Left ventricle myocardium inferior (tissue), 1 donor: Measurements from ENCODE around the gene NELFB. TPM values are rescaled to one million over a fixed set of nuclear protein-coding genes. Genes with fewer than 3 reads are reported as not detected.

Source experiments
- DNase-seq: peaks from one replicate; pipeline ENCODE4 v3.0.0-alpha.2; 2020
- H3K27ac ChIP-seq: fragments of 200-600 bp; replicated peaks from 2 replicates; pipeline ENCODE4 v1.8.0; 2021
- H3K27me3 ChIP-seq: fragments of 200-600 bp; 2 replicates; pipeline ENCODE4 v1.8.0; 2021; ENCODE audit warnings: low read depth
- H3K36me3 ChIP-seq: fragments of 200-600 bp; 2 replicates; pipeline ENCODE4 v1.8.0; 2021
- H3K4me1 ChIP-seq: fragments of 200-600 bp; 2 replicates; pipeline ENCODE4 v1.8.0; 2021
- H3K4me3 ChIP-seq: fragments of 200-600 bp; 2 replicates; pipeline ENCODE4 v1.8.0; 2021; ENCODE audit warnings: mild to moderate bottlenecking, moderate library complexity
- H3K9me3 ChIP-seq: fragments of 200-600 bp; replicated peaks from 2 replicates; pipeline ENCODE4 v1.8.0; 2021
- CTCF ChIP-seq: fragments of 200-600 bp; IDR thresholded peaks from 2 replicates; pipeline ENCODE4 v1.8.0; 2021; ENCODE audit warnings: antibody characterized with exemption, mild to moderate bottlenecking, borderline replicate concordance
- intact Hi-C: fragments of 100-400 bp; cut with micrococcal nuclease; formaldehyde crosslinking; loops from one replicate; pipeline ENCODE4 v1.11.0; 2022
- total RNA-seq: library from RNA; stranded (reverse); fragmentation: NEBNext Ultra II Directional; extraction: Animal tissue kit (Norgen Biotek cat#: 25700); gene quantifications from one replicate; pipeline ENCODE4 v1.2.1, GENCODE V29; 2021
- donor health status: DM: no; HTN: yes; CAD: no; lungs with severe emphysema.

The NELFB gene
- total RNA-seq, 1 donor from 2014 or later = 35.2 TPM

GRCh38 chr9:137247916-137248175 lies 7.3 kb upstream of the NELFB start:
- intact Hi-C loops = no loop called here
- DNase-seq = no peak
- Histone ChIP-seq H3K4me1 (peaks cover 47% of the 10 kb centered on the region), H3K4me3 (no peak overlapping the region), H3K27me3 (no peaks in the 10 kb centered on the region), H3K36me3 (peaks cover 9% of the 10 kb centered on the region), H3K27ac (no peak overlapping the region), H3K9me3 (no peaks in the 10 kb centered on the region)
- no peak for TF ChIP-seq CTCF

GRCh38 chr9:137250329-137251193 lies 4.6 kb upstream of the NELFB start:
- Histone ChIP-seq H3K36me3 (no peaks in the 10 kb centered on the region), H3K4me3 (no peak overlapping the region), H3K9me3 (no peaks in the 10 kb centered on the region), H3K27ac (peak overlapping the region; percentile 85), H3K27me3 (no peaks in the 10 kb centered on the region), H3K4me1 (peaks cover 46% of the 10 kb centered on the region)
- DNase-seq = peak; percentile 58
- intact Hi-C loops = no loop called here
- TF ChIP-seq CTCF = no peak

- peaks cover 52% of the 10 kb centered on the region for H3K4me1 ChIP-seq
- peak within 1 kb of the TSS; percentile 85 for H3K27ac ChIP-seq
- no peak within 1 kb of the TSS for H3K4me3 ChIP-seq
- no peak for DNase-seq
- no peak for TF ChIP-seq CTCF
- intact Hi-C loops = no loop called here
- peaks cover 2% of the 10 kb centered on the region for H3K36me3 ChIP-seq
- H3K27me3 ChIP-seq = no peaks in the 10 kb centered on the region
- H3K9me3 ChIP-seq = no peaks in the 10 kb centered on the region
Observed at GRCh38 chr9:137251194-137251461, 4.0 kb upstream of the NELFB start, which contains the start of gene STPG3. Gene STPG3, plus strand, starts transcription at chr9:137251286. Its CDS starts 1 bp downstream, at chr9:137251287.

GRCh38 chr9:137251490-137252268 lies 3.4 kb upstream of the NELFB start:
- intact Hi-C loops = no loop called here
- Histone ChIP-seq H3K36me3 (peaks cover 7% of the 10 kb centered on the region), H3K27me3 (no peaks in the 10 kb centered on the region), H3K4me1 (peaks cover 57% of the 10 kb centered on the region), H3K27ac (no peak overlapping the region), H3K4me3 (no peak overlapping the region), H3K9me3 (no peaks in the 10 kb centered on the region)
- no peak for DNase-seq
- TF ChIP-seq CTCF = no peak

- Histone ChIP-seq H3K4me1 (peaks cover 55% of the 10 kb centered on the region), H3K27ac (no peak overlapping the region), H3K27me3 (no peaks in the 10 kb centered on the region), H3K36me3 (peaks cover 17% of the 10 kb centered on the region), H3K9me3 (no peaks in the 10 kb centered on the region), H3K4me3 (no peak overlapping the region)
- TF ChIP-seq CTCF = no peak
- intact Hi-C loops = no loop called here
- no peak for DNase-seq
Observed at GRCh38 chr9:137252555-137253506, 2.3 kb upstream of the NELFB start.
